C4-2B (cell line): ENCODE data around the gene C4orf50.

Experiments used
- ZFX ChIP-seq: fragments of 450-650 bp; IDR thresholded peaks from 2 replicates; pipeline ENCODE4 v1.6.1; 2017
- TF ChIP-seq, protein P1 (sequence below): fragments of 450-650 bp; conservative IDR thresholded peaks from 2 replicates; pipeline ENCODE4 v1.5.1; 2017; ENCODE audit warnings: mild to moderate bottlenecking

DNA sequence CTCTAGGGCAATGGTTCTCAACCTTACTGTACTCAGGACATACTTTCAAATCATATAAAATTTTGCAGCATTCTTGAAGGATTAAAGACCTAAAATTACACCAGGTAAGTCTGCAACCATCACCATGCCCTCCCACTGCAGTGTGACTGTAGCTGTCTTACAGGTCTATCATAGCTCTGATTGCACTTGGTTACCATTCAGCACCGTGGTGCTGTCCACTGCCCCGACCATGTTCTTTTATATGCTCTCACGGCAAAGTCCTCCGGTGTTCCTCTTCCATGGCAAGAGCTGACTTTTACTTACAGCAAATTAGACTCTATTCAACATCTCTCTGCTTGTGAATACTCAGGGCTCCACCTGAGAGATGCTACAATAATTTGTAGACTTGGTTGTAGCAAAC is 136.9 kb downstream of the C4orf50 start:
- TF ChIP-seq, protein P1, sequence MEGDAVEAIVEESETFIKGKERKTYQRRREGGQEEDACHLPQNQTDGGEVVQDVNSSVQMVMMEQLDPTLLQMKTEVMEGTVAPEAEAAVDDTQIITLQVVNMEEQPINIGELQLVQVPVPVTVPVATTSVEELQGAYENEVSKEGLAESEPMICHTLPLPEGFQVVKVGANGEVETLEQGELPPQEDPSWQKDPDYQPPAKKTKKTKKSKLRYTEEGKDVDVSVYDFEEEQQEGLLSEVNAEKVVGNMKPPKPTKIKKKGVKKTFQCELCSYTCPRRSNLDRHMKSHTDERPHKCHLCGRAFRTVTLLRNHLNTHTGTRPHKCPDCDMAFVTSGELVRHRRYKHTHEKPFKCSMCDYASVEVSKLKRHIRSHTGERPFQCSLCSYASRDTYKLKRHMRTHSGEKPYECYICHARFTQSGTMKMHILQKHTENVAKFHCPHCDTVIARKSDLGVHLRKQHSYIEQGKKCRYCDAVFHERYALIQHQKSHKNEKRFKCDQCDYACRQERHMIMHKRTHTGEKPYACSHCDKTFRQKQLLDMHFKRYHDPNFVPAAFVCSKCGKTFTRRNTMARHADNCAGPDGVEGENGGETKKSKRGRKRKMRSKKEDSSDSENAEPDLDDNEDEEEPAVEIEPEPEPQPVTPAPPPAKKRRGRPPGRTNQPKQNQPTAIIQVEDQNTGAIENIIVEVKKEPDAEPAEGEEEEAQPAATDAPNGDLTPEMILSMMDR, result no peak
- no peak for TF ChIP-seq ZFX
